H1 (cell line): ENCODE data around the gene XRCC6. TPM values are rescaled to one million over a fixed set of nuclear protein-coding genes. Genes with fewer than 3 reads are reported as not detected.

Experiments used
- CTCF ChIA-PET: fragments of 300-600 bp; sonication (Branson Sonifier 250); formaldehyde crosslinking; loops from one replicate; lab custom pipeline; 2021; ENCODE audit not compliant: partially characterized antibody; lab: Charles Lee
- POLR2A ChIA-PET: fragments of 300-600 bp; sonication (Branson Sonifier 250); formaldehyde crosslinking; loops from one replicate; lab custom pipeline; 2021; ENCODE audit warnings: inconsistent platforms; ENCODE audit not compliant: partially characterized antibody; lab: Charles Lee
- DNase-seq, 2 experiments: peaks; one replicate each; pipeline versions ENCODE4 v3.0.0 to v3.0.0-alpha.2; 2010 to 2022; ENCODE audit warnings: low spot score in 2 of 2, low read depth in 1 of 2, mixed read lengths in 1 of 2
- FAIRE-seq: peaks from 2 replicates; lab custom pipeline; 2011; peaks lifted over from hg19 to GRCh38; lab: Jason Lieb, UNC
- H2AFZ ChIP-seq: 2 replicates; pipeline ENCODE4 v1.8.1; 2012; ENCODE audit warnings: low read length, inconsistent platforms
- H2AK5ac ChIP-seq: 2 replicates; pipeline ENCODE4 v1.6.1; 2013; ENCODE audit warnings: low read depth, low read length
- H2BK120ac ChIP-seq: replicated peaks from 2 replicates; pipeline ENCODE3; 2013; ENCODE audit warnings: low read depth, low read length, inconsistent platforms
- H2BK12ac ChIP-seq: 2 replicates; pipeline ENCODE4 v1.6.1; 2013; ENCODE audit warnings: low read depth, low read length
- H2BK15ac ChIP-seq: 2 replicates; pipeline ENCODE4 v1.6.1; 2013; ENCODE audit warnings: low read length
- H2BK20ac ChIP-seq: 2 replicates; pipeline ENCODE4 v1.6.1; 2013; ENCODE audit warnings: low read length
- H2BK5ac ChIP-seq: 2 replicates; pipeline ENCODE4 v1.6.1; 2013; ENCODE audit warnings: low read depth, low read length
- H3K14ac ChIP-seq: 2 replicates; pipeline ENCODE4 v1.6.1; 2013; ENCODE audit warnings: inconsistent platforms; ENCODE audit not compliant: insufficient read length
- H3K18ac ChIP-seq: 2 replicates; pipeline ENCODE4 v1.6.1; 2013; ENCODE audit warnings: low read length; ENCODE audit errors: extremely low read depth
- H3K23ac ChIP-seq: 2 replicates; pipeline ENCODE4 v1.6.1; 2013; ENCODE audit warnings: inconsistent platforms; ENCODE audit not compliant: insufficient read length
- H3K23me2 ChIP-seq: 2 replicates; pipeline ENCODE4 v1.6.1; 2013; ENCODE audit warnings: low read depth, low read length
- H3K27ac ChIP-seq: 2 replicates; pipeline ENCODE4 v1.6.1; 2011; ENCODE audit warnings: low read depth, low read length, inconsistent platforms
- H3K27me3 ChIP-seq, 4 experiments: replicated peaks in 1 of 4; 1 replicate in 1 of 4; 2 replicates in 3 of 4; pipeline versions ENCODE4 v1.6.1 to v1.8.1; 2011 to 2013; ENCODE audit warnings: low read length in 3 of 4, mild to moderate bottlenecking in 3 of 4, inconsistent platforms in 2 of 4, mixed read lengths in 2 of 4, moderate library complexity in 1 of 4; ENCODE audit not compliant: control insufficient read depth in 3 of 4, insufficient read depth in 3 of 4; ENCODE audit errors: extremely low read depth in 1 of 4
- H3K36me3 ChIP-seq, 4 experiments: 2 replicates each; pipeline versions ENCODE4 v1.6.1 to v1.8.1; 2011 to 2013; ENCODE audit warnings: mild to moderate bottlenecking in 4 of 4, low read length in 3 of 4, moderate library complexity in 2 of 4, control low read depth in 1 of 4, inconsistent platforms in 1 of 4; ENCODE audit not compliant: insufficient read depth in 4 of 4, control insufficient read depth in 2 of 4
- H3K4ac ChIP-seq: replicated peaks from 2 replicates; pipeline ENCODE3; 2013; ENCODE audit warnings: low read length, low read depth, mixed read lengths, inconsistent platforms; ENCODE audit not compliant: insufficient read length
- H3K4me1 ChIP-seq, 4 experiments: replicated peaks in 1 of 4; 1 replicate in 1 of 4; 2 replicates in 3 of 4; pipeline versions ENCODE4 v1.6.1 to v1.8.1; 2011 to 2013; ENCODE audit warnings: low read length in 3 of 4, inconsistent platforms in 2 of 4, mixed read lengths in 1 of 4; ENCODE audit not compliant: insufficient read depth in 4 of 4, control insufficient read depth in 3 of 4
- H3K4me2 ChIP-seq, 2 experiments: 2 replicates each; pipeline versions ENCODE4 v1.6.1 to v1.8.1; 2011 to 2013; ENCODE audit warnings: low read depth in 2 of 2, low read length in 2 of 2, control low read depth in 1 of 2, inconsistent platforms in 1 of 2, mild to moderate bottlenecking in 1 of 2; ENCODE audit not compliant: insufficient read depth in 1 of 2
- H3K4me3 ChIP-seq, 4 experiments: fragments of 200-600, 300-600 bp in 1 of 4; sonication (generic), shearing (Covaris generic), sonication (Bioruptor Twin) in 1 of 4; 2 replicates each; pipeline versions ENCODE4 v1.5.1 to v1.8.1; 2011 to 2016; ENCODE audit warnings: low read length in 4 of 4, low read depth in 3 of 4, control low read depth in 2 of 4, inconsistent platforms in 2 of 4, mild to moderate bottlenecking in 2 of 4, mixed read lengths in 1 of 4, moderate library complexity in 1 of 4; ENCODE audit not compliant: insufficient read depth in 2 of 4; ENCODE audit errors: extremely low read depth in 1 of 4
- H3K56ac ChIP-seq: replicated peaks from 2 replicates; pipeline ENCODE3; 2013; ENCODE audit warnings: low read depth, mild to moderate bottlenecking, mixed read lengths, low read length, inconsistent platforms; ENCODE audit not compliant: insufficient read length
- H3K79me1 ChIP-seq: 2 replicates; pipeline ENCODE4 v1.6.1; 2013; ENCODE audit warnings: low read depth, low read length, control low read depth
- H3K79me2 ChIP-seq, 2 experiments: 2 replicates each; pipeline versions ENCODE4 v1.6.1 to v1.8.1; 2012 to 2013; ENCODE audit warnings: low read length in 2 of 2, mild to moderate bottlenecking in 2 of 2, inconsistent platforms in 1 of 2; ENCODE audit not compliant: insufficient read depth in 2 of 2, control insufficient read depth in 1 of 2
- H3K9ac ChIP-seq, 4 experiments: replicated peaks in 1 of 4; 1 replicate in 1 of 4; 2 replicates in 3 of 4; pipeline versions ENCODE4 v1.6.1 to v1.8.1; 2011 to 2013; ENCODE audit warnings: low read depth in 3 of 4, low read length in 3 of 4, control low read depth in 2 of 4, mild to moderate bottlenecking in 2 of 4, moderate library complexity in 2 of 4, inconsistent platforms in 1 of 4; ENCODE audit errors: extremely low read depth in 1 of 4
- H3K9me3 ChIP-seq, 2 experiments: 2 replicates each; pipeline versions ENCODE4 v1.6.1 to v1.8.1; 2012 to 2013; ENCODE audit warnings: mild to moderate bottlenecking in 2 of 2, moderate library complexity in 2 of 2, control low read depth in 1 of 2, inconsistent platforms in 1 of 2, low read depth in 1 of 2, low read length in 1 of 2, mixed read lengths in 1 of 2; ENCODE audit not compliant: insufficient read depth in 2 of 2
- H4K20me1 ChIP-seq, 2 experiments: replicated peaks in 1 of 2; 2 replicates each; pipeline versions ENCODE3 to v1.8.1; 2011 to 2013; ENCODE audit warnings: inconsistent platforms in 2 of 2, low read length in 2 of 2, mild to moderate bottlenecking in 1 of 2; ENCODE audit not compliant: insufficient read depth in 2 of 2, control insufficient read depth in 1 of 2
- H4K5ac ChIP-seq: 2 replicates; pipeline ENCODE4 v1.6.1; 2013; ENCODE audit warnings: low read length, low read depth, mixed read lengths, inconsistent platforms; ENCODE audit not compliant: insufficient read length
- H4K8ac ChIP-seq: 2 replicates; pipeline ENCODE4 v1.8.0; 2013; ENCODE audit warnings: mild to moderate bottlenecking, moderate library complexity, low read length, inconsistent platforms; ENCODE audit not compliant: insufficient read depth; ENCODE audit errors: extremely low read depth
- H4K91ac ChIP-seq: replicated peaks from 2 replicates; pipeline ENCODE3; 2013; ENCODE audit warnings: low read length, mixed read lengths, inconsistent platforms; ENCODE audit not compliant: insufficient read length
- ASH2L ChIP-seq: fragments of 200-600, 300-600 bp; sonication (generic); IDR thresholded peaks from one replicate; pipeline ENCODE4 v1.7.1; 2017; ENCODE audit warnings: low read length
- CHD2 ChIP-seq: IDR thresholded peaks from 2 replicates; pipeline ENCODE4 v1.6.1; 2012; ENCODE audit warnings: low read length, improper control_type of control experiment
- EZH2 ChIP-seq: fragments of 200-600 bp; sonication (generic); IDR thresholded peaks from 2 replicates; pipeline ENCODE4 v1.7.1; 2012; ENCODE audit warnings: low read depth, mild to moderate bottlenecking, moderate library complexity, low read length, inconsistent platforms; ENCODE audit not compliant: severe bottlenecking
- GTF2F1 ChIP-seq: IDR thresholded peaks from 2 replicates; pipeline ENCODE4 v1.6.1; 2012; ENCODE audit warnings: low read depth, low read length, improper control_type of control experiment, borderline replicate concordance
- KDM1A ChIP-seq: fragments of 200-600, 300-600 bp; sonication (generic); IDR thresholded peaks from 2 replicates; pipeline ENCODE4 v1.7.1; 2016; ENCODE audit warnings: mild to moderate bottlenecking, low read length, borderline replicate concordance
- KDM5A ChIP-seq: fragments of 200-600 bp; IDR thresholded peaks from 2 replicates; pipeline ENCODE4 v1.7.1; 2012; ENCODE audit warnings: mild to moderate bottlenecking, low read length, inconsistent platforms, mixed read lengths
- SP1 ChIP-seq: IDR thresholded peaks from 2 replicates; pipeline ENCODE4 v1.6.1; 2011; ENCODE audit warnings: low read depth, low read length
- TBP ChIP-seq: IDR thresholded peaks from 2 replicates; pipeline ENCODE4 v1.6.1; 2011; ENCODE audit warnings: low read depth, low read length, improper control_type of control experiment
- TCF12 ChIP-seq: IDR thresholded peaks from 2 replicates; pipeline ENCODE4 v1.6.1; 2011; ENCODE audit warnings: low read depth, mild to moderate bottlenecking, low read length
- YY1 ChIP-seq: IDR thresholded peaks from 2 replicates; pipeline ENCODE4 v1.6.1; 2011; ENCODE audit warnings: low read depth, mild to moderate bottlenecking, low read length
- WGBS, 2 experiments: shearing (Covaris generic) in 1 of 2; methylation state at CpG; one replicate each; pipeline versions ENCODE4 v1.1.6 to v1.1.7; 2013 to 2015; ENCODE audit warnings: low lambda C conversion rate in 2 of 2, mixed read lengths in 2 of 2, inconsistent platforms in 1 of 2, low coverage in 1 of 2, missing lambda C conversion rate in 1 of 2; ENCODE audit not compliant: insufficient replicate concordance in 2 of 2, insufficient coverage in 1 of 2, insufficient read length in 1 of 2; ENCODE audit errors: extremely low coverage in 1 of 2, missing lambda C conversion rate in 1 of 2; 5-methylcytosine and 5-hydroxymethylcytosine counted together
- polyA plus RNA-seq, 7 experiments: library from polyadenylated mRNA; depleted of rRNA in 3 of 7; stranded (reverse) in 5 of 7; unstranded in 2 of 7; fragments of >200 nt in 5 of 7; fragments of 200-250 nt in 2 of 7; gene quantifications; 1 replicate in 5 of 7; 2 replicates in 1 of 7; 4 replicates in 1 of 7; pipeline versions ENCODE4 v1.2.1 to v1.2.3, GENCODE V29; 2011 to 2013; ENCODE audit warnings: missing spikeins in 2 of 7, mixed read lengths in 2 of 7
- total RNA-seq: library from RNA; stranded (reverse); fragmentation: NEBNext Ultra II Directional; extraction: Animal tissue kit (Norgen Biotek cat#: 25700); gene quantifications from 2 replicates; pipeline ENCODE4 v1.2.1, GENCODE V29; 2021
- TF ChIP-seq, protein P1 (sequence below), 3 experiments: IDR thresholded peaks; 1 replicate in 2 of 3; 2 replicates in 1 of 3; pipeline versions ENCODE4 v1.5.1 to v1.6.1; 2011; ENCODE audit warnings: low read length in 3 of 3, mild to moderate bottlenecking in 3 of 3, inconsistent platforms in 2 of 3, low read depth in 1 of 3, moderate library complexity in 1 of 3; ENCODE audit not compliant: insufficient read depth in 1 of 3; ENCODE audit errors: control extremely low read depth in 1 of 3

Gene XRCC6
- total and polyA plus RNA-seq, 2 of the 8 experiments (the other 6 are each of a cell fraction or from before 2014, with no cell fraction given), result 150 to 490 TPM

DNA sequence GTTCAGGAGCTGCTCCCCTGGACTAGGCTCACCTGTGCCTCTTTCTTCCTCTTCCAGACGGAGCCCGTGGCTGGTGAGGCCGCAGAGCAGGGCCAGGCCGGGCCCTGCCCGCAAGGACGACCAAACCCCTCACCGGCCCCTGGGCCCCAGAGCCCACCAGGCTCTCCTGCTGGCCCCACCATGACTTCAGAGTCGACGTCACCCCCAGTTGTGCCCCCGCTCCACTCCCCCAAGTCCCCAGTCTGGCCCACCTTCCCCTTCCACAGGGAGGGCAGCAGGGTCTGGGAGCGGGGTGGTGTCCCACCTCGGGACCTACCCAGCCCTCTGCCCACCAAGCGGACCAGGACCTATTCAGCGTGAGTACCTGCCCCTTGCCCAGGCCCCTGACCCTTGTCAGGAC, 49.3 kb upstream of the XRCC6 start:
- H3K79me2 ChIP-seq, result no peaks in the 10 kb centered on the region
- CTCF ChIA-PET, result interaction anchor here (0.6 to 3.7 kb wide), 4 partner anchors 12 to 39 kb away, joined by 3 to 23 read pairs (median 4); partner anchors contain the start of gene PMM1
- no peak for TF ChIP-seq EZH2
- no peak for TF ChIP-seq TCF12
- no peak for TF ChIP-seq TBP
- no peak for TF ChIP-seq GTF2F1
- TF ChIP-seq, protein P1, sequence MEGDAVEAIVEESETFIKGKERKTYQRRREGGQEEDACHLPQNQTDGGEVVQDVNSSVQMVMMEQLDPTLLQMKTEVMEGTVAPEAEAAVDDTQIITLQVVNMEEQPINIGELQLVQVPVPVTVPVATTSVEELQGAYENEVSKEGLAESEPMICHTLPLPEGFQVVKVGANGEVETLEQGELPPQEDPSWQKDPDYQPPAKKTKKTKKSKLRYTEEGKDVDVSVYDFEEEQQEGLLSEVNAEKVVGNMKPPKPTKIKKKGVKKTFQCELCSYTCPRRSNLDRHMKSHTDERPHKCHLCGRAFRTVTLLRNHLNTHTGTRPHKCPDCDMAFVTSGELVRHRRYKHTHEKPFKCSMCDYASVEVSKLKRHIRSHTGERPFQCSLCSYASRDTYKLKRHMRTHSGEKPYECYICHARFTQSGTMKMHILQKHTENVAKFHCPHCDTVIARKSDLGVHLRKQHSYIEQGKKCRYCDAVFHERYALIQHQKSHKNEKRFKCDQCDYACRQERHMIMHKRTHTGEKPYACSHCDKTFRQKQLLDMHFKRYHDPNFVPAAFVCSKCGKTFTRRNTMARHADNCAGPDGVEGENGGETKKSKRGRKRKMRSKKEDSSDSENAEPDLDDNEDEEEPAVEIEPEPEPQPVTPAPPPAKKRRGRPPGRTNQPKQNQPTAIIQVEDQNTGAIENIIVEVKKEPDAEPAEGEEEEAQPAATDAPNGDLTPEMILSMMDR (IDR thresholded peaks at IDR 0.05; ENCODE audit: control extremely low read depth in 1 of 3, insufficient read depth in 1 of 3, low read depth in 1 of 3, low read length in 3 of 3), result no peak
- TF ChIP-seq CHD2, result no peak
- TF ChIP-seq SP1, result no peak
- no peak for TF ChIP-seq KDM1A
- TF ChIP-seq YY1, result no peak
- no peak for TF ChIP-seq ASH2L
- no peak for TF ChIP-seq KDM5A
- TF ChIP-seq, all 59 proteins: peak for 0
- Histone ChIP-seq H3K4me2 (no peak overlapping the region), H3K9ac (no peak overlapping the region), H3K27me3 (0 out of 7 replicates have a peak, but pooled peaks cover 0 to 3% (median 0%) of the 10 kb centered on the region in 4 experiments), H3K23me2 (peaks cover 3% of the 10 kb centered on the region; the same call in 1 of the 2 replicates), H4K5ac (no peak overlapping the region), H3K4ac (no peak overlapping the region), H3K4me1 (no peaks in the 10 kb centered on the region; a peak in 1 of 7 replicates), H3K14ac (no peak overlapping the region), H3K9me3 (no peaks in the 10 kb centered on the region), H4K91ac (no peak overlapping the region), H3K36me3 (no peaks in the 10 kb centered on the region), H3K4me3 (no peak overlapping the region), H3K79me1 (no peaks in the 10 kb centered on the region), H2BK120ac (no peak overlapping the region), H2BK15ac (no peak overlapping the region), H2AFZ (no peak overlapping the region), H2BK20ac (no peak overlapping the region), H4K8ac (no peak overlapping the region), H4K20me1 (no peaks in the 10 kb centered on the region), H2BK12ac (no peak overlapping the region), H3K56ac (no peak overlapping the region), H3K18ac (no peak overlapping the region), H2AK5ac (no peak overlapping the region), H3K23ac (no peak overlapping the region), H2BK5ac (no peak overlapping the region), H3K27ac (no peak overlapping the region)
- 83% methylated on average over 4 of the region's 14 CpGs; no CpG with 5 or more reads in 1 of the 2 experiments for WGBS, 2 experiments
- FAIRE-seq (no peak), DNase-seq (no peak)
- POLR2A ChIA-PET, result interaction anchor here (0.7 to 1.4 kb wide), 2 partner anchors 9 to 58 kb away, joined by 3 read pairs; no protein-coding TSS in a partner anchor
